Astrocyte of the spinal cord (primary cell): ENCODE results near the gene LPP.

Source experiments
- DNase-seq: peaks from one replicate; pipeline ENCODE4 v3.0.0; 2011; ENCODE audit warnings: low read depth, low spot score
- H3K4me3 ChIP-seq: 2 replicates; pipeline ENCODE4 v1.5.1; 2011; ENCODE audit warnings: low read depth, mild to moderate bottlenecking, low read length, moderate library complexity
- in situ Hi-C: cut with HindIII; loops from 2 replicates; pipeline ENCODE4 v1.10.0; 2017; ENCODE audit warnings: low sequenced_read_pairs
- TF ChIP-seq, protein P1 (sequence below): IDR thresholded peaks from 2 replicates; pipeline ENCODE4 v1.5.1; 2012; ENCODE audit warnings: low read depth, mild to moderate bottlenecking, low read length, inconsistent platforms

Gene LPP

DNA sequence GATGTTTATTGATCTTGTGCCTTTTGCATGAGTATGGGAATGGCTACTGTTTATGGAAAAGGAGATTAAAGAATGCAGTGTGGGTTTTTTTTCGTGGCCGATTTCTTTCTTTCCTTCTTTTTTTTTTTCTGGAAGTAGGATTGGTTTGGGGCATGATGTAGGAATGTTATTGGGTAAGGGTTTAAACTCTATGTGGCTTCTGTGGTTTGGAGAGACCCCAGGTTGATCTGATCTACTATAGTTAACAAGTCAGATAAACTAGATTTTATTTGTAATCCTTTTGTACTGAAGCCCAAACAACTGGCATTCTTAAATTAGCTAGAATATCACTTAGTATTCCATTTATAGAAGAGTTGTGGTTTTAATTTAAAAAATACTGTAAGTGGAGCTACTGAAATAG, 304.8 kb downstream of the LPP start:
- in situ Hi-C loops, result no loop called here
- no peak overlapping the region for H3K4me3 ChIP-seq
- TF ChIP-seq, protein P1, sequence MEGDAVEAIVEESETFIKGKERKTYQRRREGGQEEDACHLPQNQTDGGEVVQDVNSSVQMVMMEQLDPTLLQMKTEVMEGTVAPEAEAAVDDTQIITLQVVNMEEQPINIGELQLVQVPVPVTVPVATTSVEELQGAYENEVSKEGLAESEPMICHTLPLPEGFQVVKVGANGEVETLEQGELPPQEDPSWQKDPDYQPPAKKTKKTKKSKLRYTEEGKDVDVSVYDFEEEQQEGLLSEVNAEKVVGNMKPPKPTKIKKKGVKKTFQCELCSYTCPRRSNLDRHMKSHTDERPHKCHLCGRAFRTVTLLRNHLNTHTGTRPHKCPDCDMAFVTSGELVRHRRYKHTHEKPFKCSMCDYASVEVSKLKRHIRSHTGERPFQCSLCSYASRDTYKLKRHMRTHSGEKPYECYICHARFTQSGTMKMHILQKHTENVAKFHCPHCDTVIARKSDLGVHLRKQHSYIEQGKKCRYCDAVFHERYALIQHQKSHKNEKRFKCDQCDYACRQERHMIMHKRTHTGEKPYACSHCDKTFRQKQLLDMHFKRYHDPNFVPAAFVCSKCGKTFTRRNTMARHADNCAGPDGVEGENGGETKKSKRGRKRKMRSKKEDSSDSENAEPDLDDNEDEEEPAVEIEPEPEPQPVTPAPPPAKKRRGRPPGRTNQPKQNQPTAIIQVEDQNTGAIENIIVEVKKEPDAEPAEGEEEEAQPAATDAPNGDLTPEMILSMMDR, result no peak
- peak; percentile 46 for DNase-seq

- TF ChIP-seq, protein P1, result no peak
- in situ Hi-C loops, result no loop called here
- no peak overlapping the region for H3K4me3 ChIP-seq
- DNase-seq, result no peak
Observed at GRCh38 chr3:188465311-188465710, 311.4 kb downstream of the LPP start.

DNA sequence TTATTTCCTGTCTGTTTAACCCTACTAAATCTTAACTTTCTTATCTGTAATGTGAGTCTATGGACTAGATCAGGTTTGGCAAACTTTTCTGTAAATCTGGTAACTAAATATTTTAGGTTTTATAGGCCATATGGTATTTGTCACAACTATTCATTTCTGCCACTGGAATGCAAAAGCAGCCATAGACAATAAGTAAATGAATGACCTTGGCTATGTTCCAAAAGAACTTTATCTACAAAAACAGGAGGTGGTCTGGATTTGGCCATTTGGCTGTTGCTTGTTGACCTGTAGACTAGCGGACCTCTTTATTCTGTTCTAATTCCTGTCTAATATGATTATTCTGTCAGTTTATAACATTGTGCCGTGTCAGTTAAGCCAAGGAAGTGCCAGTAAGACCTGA, 314.2 kb downstream of the LPP start:
- TF ChIP-seq, protein P1, result no peak
- in situ Hi-C loops, result no loop called here
- no peak overlapping the region for H3K4me3 ChIP-seq
- DNase-seq, result peak; percentile 52

DNA sequence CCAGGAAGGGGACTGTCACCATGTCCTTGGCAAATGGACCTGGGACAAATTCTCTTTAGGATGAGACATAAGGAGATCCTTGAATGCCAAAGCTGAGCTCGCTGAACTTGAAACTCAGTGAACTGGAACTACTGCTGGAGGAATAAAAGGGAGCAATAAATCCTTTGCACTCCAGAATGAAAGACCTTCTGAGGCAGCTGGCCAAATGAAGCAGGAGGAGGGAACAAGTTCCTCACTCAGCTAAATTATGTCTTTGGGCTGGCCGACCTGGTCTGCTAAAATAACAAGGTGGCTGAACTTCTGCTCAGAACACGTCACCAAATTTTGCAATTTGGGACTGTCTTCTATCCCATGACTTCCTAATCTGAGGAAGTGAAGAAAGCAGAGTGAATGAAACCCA, 314.7 kb downstream of the LPP start:
- DNase-seq, result peak; percentile 76
- TF ChIP-seq, protein P1, result no peak
- no peak overlapping the region for H3K4me3 ChIP-seq
- in situ Hi-C loops, result no loop called here

DNA sequence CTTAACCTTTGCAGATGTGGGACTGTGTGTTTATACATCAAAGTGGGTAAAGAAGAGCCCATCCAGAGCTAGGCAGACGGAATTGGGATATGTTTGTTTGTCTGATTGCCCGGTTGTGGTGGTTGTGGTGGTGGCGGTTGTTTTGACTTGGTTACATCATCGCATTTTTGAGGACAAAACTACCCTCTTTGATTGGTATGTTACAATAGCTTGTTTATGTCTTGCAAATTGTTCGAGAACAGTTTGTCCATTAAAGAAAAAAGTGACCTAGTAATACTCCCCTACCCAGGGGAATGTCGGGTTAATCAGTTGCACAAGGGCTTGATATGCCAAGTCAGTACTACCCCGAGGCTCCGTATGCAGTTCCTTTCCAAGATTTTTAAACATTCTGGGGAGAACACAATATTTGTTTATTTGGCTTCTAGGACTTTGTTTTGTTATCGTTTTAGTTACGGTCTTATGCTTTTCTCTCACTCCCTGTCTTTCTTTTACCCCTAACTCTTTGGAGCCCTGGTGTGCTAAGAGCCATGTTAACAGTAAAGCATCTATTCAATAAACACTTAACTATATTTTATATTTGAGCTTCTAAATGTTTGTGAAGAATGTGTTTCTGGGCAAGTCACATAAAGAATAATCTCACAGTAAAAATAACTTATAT, 315.4 kb downstream of the LPP start:
- in situ Hi-C loops, result no loop called here
- TF ChIP-seq, protein P1, result no peak
- peak; percentile 72 for DNase-seq
- no peak overlapping the region for H3K4me3 ChIP-seq

- in situ Hi-C loops, result no loop called here
- H3K4me3 ChIP-seq, result no peak overlapping the region
- TF ChIP-seq, protein P1, result no peak
- DNase-seq, result no peak
Observed at GRCh38 chr3:188470508-188471130, 316.7 kb downstream of the LPP start.
